ENCODE results near the gene SCAPER. TPM values are rescaled to one million over a fixed set of nuclear protein-coding genes. Genes with fewer than 3 reads are reported as not detected.

SCAPER gene
- total RNA-seq, 1 donor from 2014 or later, result 20.8 TPM

GRCh38 chr15:76460871-76461270 is 444.3 kb downstream of the SCAPER start:
- H3K27me3 ChIP-seq (ENCODE audit: control insufficient read depth, insufficient read depth, low read length), result no peaks in the 10 kb centered on the region
- no peak overlapping the region for H3K4me3 ChIP-seq (ENCODE audit: low read depth, low read length)
- no peak for TF ChIP-seq CTCF (IDR thresholded peaks at IDR 0.05; ENCODE audit: insufficient read depth, low read length, poor library complexity, severe bottlenecking)
- no peak for DNase-seq (ENCODE audit: low read depth)
- H3K36me3 ChIP-seq (ENCODE audit: control insufficient read depth, insufficient read depth, low read length), result no peaks in the 10 kb centered on the region

GRCh38 chr15:76460347-76460746 is 444.8 kb downstream of the SCAPER start:
- no peak for DNase-seq (ENCODE audit: low read depth)
- Histone ChIP-seq H3K4me3 (ENCODE audit: low read depth, low read length) (no peak overlapping the region), H3K36me3 (ENCODE audit: control insufficient read depth, insufficient read depth, low read length) (no peaks in the 10 kb centered on the region), H3K27me3 (ENCODE audit: control insufficient read depth, insufficient read depth, low read length) (no peaks in the 10 kb centered on the region)
- TF ChIP-seq CTCF (IDR thresholded peaks at IDR 0.05; ENCODE audit: insufficient read depth, low read length, poor library complexity, severe bottlenecking), result no peak

GRCh38 chr15:76451540-76451939 is 453.6 kb downstream of the SCAPER start:
- H3K4me3 ChIP-seq (ENCODE audit: low read depth, low read length), result no peak overlapping the region

GRCh38 chr15:76449455-76449854 is 455.7 kb downstream of the SCAPER start:
- Histone ChIP-seq H3K4me3 (ENCODE audit: low read depth, low read length) (no peak overlapping the region), H3K27me3 (ENCODE audit: control insufficient read depth, insufficient read depth, low read length) (no peaks in the 10 kb centered on the region), H3K36me3 (ENCODE audit: control insufficient read depth, insufficient read depth, low read length) (no peaks in the 10 kb centered on the region)
- no peak for DNase-seq (ENCODE audit: low read depth)
- no peak for TF ChIP-seq CTCF (IDR thresholded peaks at IDR 0.05; ENCODE audit: insufficient read depth, low read length, poor library complexity, severe bottlenecking)

More at GRCh38 chr15:76451540-76451939, 453.6 kb downstream of the SCAPER start:
- no peaks in the 10 kb centered on the region for H3K27me3 ChIP-seq (ENCODE audit: control insufficient read depth, insufficient read depth, low read length)
- no peak for TF ChIP-seq CTCF (IDR thresholded peaks at IDR 0.05; ENCODE audit: insufficient read depth, low read length, poor library complexity, severe bottlenecking)
- DNase-seq (ENCODE audit: low read depth), result no peak
- no peaks in the 10 kb centered on the region for H3K36me3 ChIP-seq (ENCODE audit: control insufficient read depth, insufficient read depth, low read length)

GRCh38 chr15:76448755-76449154 is 456.4 kb downstream of the SCAPER start:
- Histone ChIP-seq H3K4me3 (ENCODE audit: low read depth, low read length) (no peak overlapping the region), H3K36me3 (ENCODE audit: control insufficient read depth, insufficient read depth, low read length) (no peaks in the 10 kb centered on the region), H3K27me3 (ENCODE audit: control insufficient read depth, insufficient read depth, low read length) (no peaks in the 10 kb centered on the region)
- TF ChIP-seq CTCF (IDR thresholded peaks at IDR 0.05; ENCODE audit: insufficient read depth, low read length, poor library complexity, severe bottlenecking), result no peak
- no peak for DNase-seq (ENCODE audit: low read depth)

GRCh38 chr15:76447728-76448441 is 457.3 kb downstream of the SCAPER start:
- DNase-seq (ENCODE audit: low read depth), result no peak
- H3K36me3 ChIP-seq (ENCODE audit: control insufficient read depth, insufficient read depth, low read length), result no peaks in the 10 kb centered on the region
- H3K4me3 ChIP-seq (ENCODE audit: low read depth, low read length), result no peak overlapping the region
- no peak for TF ChIP-seq CTCF (IDR thresholded peaks at IDR 0.05; ENCODE audit: insufficient read depth, low read length, poor library complexity, severe bottlenecking)
- no peaks in the 10 kb centered on the region for H3K27me3 ChIP-seq (ENCODE audit: control insufficient read depth, insufficient read depth, low read length)

All from kidney epithelial cell (primary cell).